HG03442 (cell line): Measurements from ENCODE around the gene HTR5A.

ENCODE experiments used
- ATAC-seq: cut with Tn5 transposase; IDR thresholded peaks from one replicate; pipeline ENCODE4 v1.9.1; 2021; ENCODE audit warnings: mild to moderate bottlenecking, moderate library complexity; ENCODE audit not compliant: unreplicated experiment

The HTR5A gene

GRCh38 chr7:155136619-155137243, 66.6 kb downstream of the HTR5A start:
- ATAC-seq: no peak
